Activated CD4-positive, alpha-beta T cell treated with anti-CD3 and anti-CD28 coated beads for 36 hours (primary cell): ENCODE results near the gene PCDHAC2. TPM values are rescaled to one million over a fixed set of nuclear protein-coding genes. Genes with fewer than 3 reads are reported as not detected.

Experiments
- ATAC-seq: fragments of 200-7000 bp; cut with Tn5 transposase; one replicate; pipeline ENCODE4 v1.10.0; 2021; ENCODE audit warnings: mild to moderate bottlenecking, moderate library complexity
- CTCF ChIA-PET: fragments of 350-600 bp; sonication (Branson Sonifier 250); formaldehyde crosslinking; loops from one replicate; lab custom pipeline; 2021; ENCODE audit warnings: antibody characterized with exemption; lab: Charles Lee
- POLR2A ChIA-PET: fragments of 350-600 bp; sonication (Branson Sonifier 250); formaldehyde crosslinking; loops from one replicate; lab custom pipeline; 2021; ENCODE audit warnings: antibody characterized with exemption, inconsistent platforms; lab: Charles Lee
- DNase-seq: peaks from one replicate; pipeline ENCODE4 v3.0.0-alpha.2; 2020
- H3K27ac Mint-ChIP-seq: one replicate; pipeline ENCODE4 v1.8.0; 2021; ENCODE audit warnings: mixed read lengths
- H3K27me3 Mint-ChIP-seq: one replicate; pipeline ENCODE4 v1.8.0; 2021; ENCODE audit warnings: mixed read lengths
- H3K36me3 Mint-ChIP-seq: one replicate; pipeline ENCODE4 v1.8.0; 2021; ENCODE audit warnings: low read depth, mixed read lengths
- H3K4me1 Mint-ChIP-seq: one replicate; pipeline ENCODE4 v1.8.0; 2021; ENCODE audit warnings: mixed read lengths
- H3K4me3 Mint-ChIP-seq: one replicate; pipeline ENCODE4 v1.8.0; 2021; ENCODE audit warnings: mild to moderate bottlenecking, moderate library complexity, mixed read lengths
- H3K9me3 Mint-ChIP-seq: one replicate; pipeline ENCODE4 v1.8.0; 2021; ENCODE audit warnings: low read depth, mixed read lengths
- intact Hi-C, 2 experiments: fragments of 100-400 bp; cut with DNase I in 1 of 2; cut with micrococcal nuclease in 1 of 2; formaldehyde crosslinking; loops; one replicate each; pipeline versions ENCODE4 v1.14.2 to v1.15.1; 2022 to 2024; cut with DNase I, micrococcal nuclease
- total RNA-seq, 2 experiments: library from RNA; stranded (reverse); gene quantifications; one replicate each; pipeline ENCODE4 v1.2.3, GENCODE V29; 2021

The PCDHAC2 gene
- not detected for total RNA-seq

GRCh38 chr5:140966293-140967225 is at the start of gene PCDHAC2:
PCDHAC2 (plus strand) TSS chr5:140966476; CDS start chr5:140966767, 291 bp downstream.
- no peak for ATAC-seq
- intact Hi-C loops = no loop called here
- Mint-ChIP-seq H3K4me3 (peak within 1 kb of the TSS; percentile 10), H3K9me3 (no peaks in the 10 kb centered on the region), H3K4me1 (no peaks in the 10 kb centered on the region), H3K36me3 (no peaks in the 10 kb centered on the region), H3K27me3 (peaks cover 36% of the 10 kb centered on the region), H3K27ac (no peak within 1 kb of the TSS)
- POLR2A ChIA-PET = no interaction called here
- CTCF ChIA-PET = interaction anchor here (0.7 kb wide), 1 partner anchor 62 kb away, joined by 3 read pairs; no protein-coding TSS in a partner anchor
- DNase-seq = peak; percentile 6

- Mint-ChIP-seq H3K27ac (no peak overlapping the region), H3K9me3 (no peaks in the 10 kb centered on the region), H3K36me3 (peaks cover 2% of the 10 kb centered on the region), H3K4me3 (no peak overlapping the region), H3K4me1 (peaks cover 7% of the 10 kb centered on the region), H3K27me3 (peaks cover 48% of the 10 kb centered on the region)
- CTCF ChIA-PET = no interaction called here
- ATAC-seq = no peak
- intact Hi-C loops = no loop called here
- POLR2A ChIA-PET = no interaction called here
- no peak for DNase-seq
Observed at GRCh38 chr5:140923601-140924000, 42.7 kb upstream of the PCDHAC2 start.

- peaks cover 52% of the 10 kb centered on the region for H3K27me3 Mint-ChIP-seq
- ATAC-seq (peak; percentile 6), DNase-seq (peak; percentile 4)
- intact Hi-C loops = loop anchor here (1.0 to 5.0 kb wide), 2 partner anchors 49 to 115 kb away; partner anchors contain the start of gene PCDHA12 (in 1 of the 2)
- ChIA-PET CTCF (interaction anchor here (0.6 to 1.2 kb wide), 4 partner anchors 65 to 586 kb away, joined by 3 to 4 read pairs (median 3); partner anchors contain the start of gene PCDHA8), POLR2A (no interaction called here)
- peak within 1 kb of the TSS; percentile 40 for H3K4me3 Mint-ChIP-seq
- no peaks in the 10 kb centered on the region for H3K9me3 Mint-ChIP-seq
- no peak within 1 kb of the TSS for H3K27ac Mint-ChIP-seq
- peaks cover 2% of the 10 kb centered on the region for H3K36me3 Mint-ChIP-seq
- H3K4me1 Mint-ChIP-seq = peaks cover 7% of the 10 kb centered on the region
Observed at GRCh38 chr5:140925806-140926442, 40.4 kb upstream of the PCDHAC2 start, which contains the start of gene PCDHAC1. PCDHAC1 (plus strand) TSS chr5:140926299; CDS start chr5:140926893, 594 bp downstream.

- ChIA-PET CTCF (interaction anchor here (0.9 to 1.8 kb wide), 6 partner anchors 10 to 91 kb away, joined by 3 to 5 read pairs (median 3); no protein-coding TSS in a partner anchor), POLR2A (interaction anchor here (0.6 kb wide), 1 partner anchor 8 kb away, joined by 3 read pairs; no protein-coding TSS in a partner anchor)
- Mint-ChIP-seq H3K4me1 (peaks cover 7% of the 10 kb centered on the region), H3K9me3 (no peaks in the 10 kb centered on the region), H3K36me3 (peaks cover 2% of the 10 kb centered on the region), H3K27ac (no peak overlapping the region), H3K4me3 (peak overlapping the region; percentile 40), H3K27me3 (peaks cover 51% of the 10 kb centered on the region)
- intact Hi-C loops = loop anchor here (1.0 to 5.0 kb wide), 2 partner anchors 49 to 115 kb away; partner anchors contain the start of gene PCDHA12 (in 1 of the 2)
- peak; percentile 55 for ATAC-seq
- peak; percentile 70 for DNase-seq
Observed at GRCh38 chr5:140926443-140927227, 39.6 kb upstream of the PCDHAC2 start.

- H3K27ac Mint-ChIP-seq = no peak overlapping the region
- CTCF ChIA-PET = interaction anchor here (1.0 to 1.8 kb wide), 4 partner anchors 9 to 91 kb away, joined by 3 to 5 read pairs (median 4); no protein-coding TSS in a partner anchor
- peaks cover 2% of the 10 kb centered on the region for H3K36me3 Mint-ChIP-seq
Observed at GRCh38 chr5:140927228-140927573, 39.1 kb upstream of the PCDHAC2 start.

GRCh38 chr5:140934964-140935606 is 31.2 kb upstream of the PCDHAC2 start:
- Mint-ChIP-seq H3K36me3 (no peaks in the 10 kb centered on the region), H3K4me3 (no peak overlapping the region), H3K4me1 (no peaks in the 10 kb centered on the region), H3K9me3 (no peaks in the 10 kb centered on the region), H3K27ac (no peak overlapping the region), H3K27me3 (peaks cover 7% of the 10 kb centered on the region)
- ChIA-PET POLR2A (interaction anchor here (0.8 kb wide), 1 partner anchor 8 kb away, joined by 3 read pairs; no protein-coding TSS in a partner anchor), CTCF (no interaction called here)
- ATAC-seq = no peak
- no peak for DNase-seq
- intact Hi-C loops = no loop called here

More at GRCh38 chr5:140927228-140927573, 39.1 kb upstream of the PCDHAC2 start:
- H3K4me1 Mint-ChIP-seq = peaks cover 7% of the 10 kb centered on the region
- intact Hi-C loops = loop anchor here in 1 of 2 experiments (5.0 kb wide), 1 partner anchor 50 kb away; the partner anchor contains the start of gene PCDHA12
- DNase-seq (no peak), ATAC-seq (no peak)
- no peaks in the 10 kb centered on the region for H3K9me3 Mint-ChIP-seq
- H3K4me3 Mint-ChIP-seq = peak overlapping the region; percentile 40
- H3K27me3 Mint-ChIP-seq = peaks cover 48% of the 10 kb centered on the region
- POLR2A ChIA-PET = interaction anchor here (0.6 kb wide), 1 partner anchor 8 kb away, joined by 3 read pairs; no protein-coding TSS in a partner anchor

- DNase-seq (no peak), ATAC-seq (no peak)
- ChIA-PET POLR2A (no interaction called here), CTCF (no interaction called here)
- Mint-ChIP-seq H3K36me3 (no peaks in the 10 kb centered on the region), H3K27ac (no peak overlapping the region), H3K9me3 (peaks cover 8% of the 10 kb centered on the region), H3K4me3 (no peak overlapping the region), H3K27me3 (peaks cover 5% of the 10 kb centered on the region), H3K4me1 (no peaks in the 10 kb centered on the region)
- intact Hi-C loops = no loop called here
Observed at GRCh38 chr5:140946578-140946977, 19.7 kb upstream of the PCDHAC2 start.

GRCh38 chr5:140951636-140952035 is 14.6 kb upstream of the PCDHAC2 start:
- no peak for DNase-seq
- Mint-ChIP-seq H3K9me3 (peaks cover under 1% of the 10 kb centered on the region), H3K27me3 (peaks cover 5% of the 10 kb centered on the region), H3K4me3 (no peak overlapping the region), H3K36me3 (no peaks in the 10 kb centered on the region), H3K4me1 (no peaks in the 10 kb centered on the region), H3K27ac (no peak overlapping the region)
- intact Hi-C loops = no loop called here
- no peak for ATAC-seq
- CTCF ChIA-PET = no interaction called here
- POLR2A ChIA-PET = no interaction called here

GRCh38 chr5:140953234-140953633 is 13.0 kb upstream of the PCDHAC2 start:
- H3K9me3 Mint-ChIP-seq = no peaks in the 10 kb centered on the region
- POLR2A ChIA-PET = no interaction called here
- no peaks in the 10 kb centered on the region for H3K36me3 Mint-ChIP-seq
- DNase-seq (no peak), ATAC-seq (no peak)
- intact Hi-C loops = no loop called here
- H3K4me3 Mint-ChIP-seq = no peak overlapping the region
- CTCF ChIA-PET = no interaction called here
- no peaks in the 10 kb centered on the region for H3K4me1 Mint-ChIP-seq
- H3K27me3 Mint-ChIP-seq = peaks cover 5% of the 10 kb centered on the region
- no peak overlapping the region for H3K27ac Mint-ChIP-seq

GRCh38 chr5:140962190-140962589 is 4.1 kb upstream of the PCDHAC2 start:
- intact Hi-C loops = no loop called here
- no peaks in the 10 kb centered on the region for H3K36me3 Mint-ChIP-seq

More at GRCh38 chr5:140962190-140962589, 4.1 kb upstream of the PCDHAC2 start:
- no peak overlapping the region for H3K4me3 Mint-ChIP-seq
- ChIA-PET POLR2A (no interaction called here), CTCF (no interaction called here)
- H3K27me3 Mint-ChIP-seq = peaks cover 29% of the 10 kb centered on the region
- DNase-seq = no peak
- ATAC-seq = no peak
- H3K27ac Mint-ChIP-seq = no peak overlapping the region
- no peaks in the 10 kb centered on the region for H3K4me1 Mint-ChIP-seq
- no peaks in the 10 kb centered on the region for H3K9me3 Mint-ChIP-seq
